AG09319 (cell line): ENCODE measurements around the gene ATP6V1G3.

Experiments used
- DNase-seq: peaks from one replicate; pipeline ENCODE4 v3.0.0-alpha.2; 2010; ENCODE audit warnings: low read depth; ENCODE audit errors: extremely low read depth
- TF ChIP-seq, protein P1 (sequence below): IDR thresholded peaks from 2 replicates; pipeline ENCODE4 v1.5.1; 2011; ENCODE audit warnings: low read depth, mild to moderate bottlenecking, inconsistent platforms, low read length, moderate library complexity

ATP6V1G3 gene

DNA sequence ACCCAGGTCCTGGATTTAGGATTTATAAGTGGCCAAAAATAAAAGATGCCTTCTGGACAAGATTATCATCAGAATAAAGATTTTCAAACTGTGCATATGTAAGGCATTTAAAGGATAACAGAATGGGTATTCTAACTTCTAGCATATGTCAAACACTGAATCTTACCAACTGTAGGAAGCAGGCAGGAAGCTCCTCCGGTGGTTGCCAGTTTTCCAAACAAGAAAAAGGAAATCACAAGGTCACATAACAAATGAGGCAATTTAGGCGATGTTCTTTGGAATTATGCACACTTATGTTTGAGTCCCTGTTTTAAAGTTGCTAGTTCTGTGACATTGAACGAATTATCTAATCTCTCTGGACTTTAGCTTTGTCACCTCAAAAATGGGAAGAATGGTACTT lies 48.9 kb downstream of the ATP6V1G3 start:
- no peak for DNase-seq
- TF ChIP-seq, protein P1, sequence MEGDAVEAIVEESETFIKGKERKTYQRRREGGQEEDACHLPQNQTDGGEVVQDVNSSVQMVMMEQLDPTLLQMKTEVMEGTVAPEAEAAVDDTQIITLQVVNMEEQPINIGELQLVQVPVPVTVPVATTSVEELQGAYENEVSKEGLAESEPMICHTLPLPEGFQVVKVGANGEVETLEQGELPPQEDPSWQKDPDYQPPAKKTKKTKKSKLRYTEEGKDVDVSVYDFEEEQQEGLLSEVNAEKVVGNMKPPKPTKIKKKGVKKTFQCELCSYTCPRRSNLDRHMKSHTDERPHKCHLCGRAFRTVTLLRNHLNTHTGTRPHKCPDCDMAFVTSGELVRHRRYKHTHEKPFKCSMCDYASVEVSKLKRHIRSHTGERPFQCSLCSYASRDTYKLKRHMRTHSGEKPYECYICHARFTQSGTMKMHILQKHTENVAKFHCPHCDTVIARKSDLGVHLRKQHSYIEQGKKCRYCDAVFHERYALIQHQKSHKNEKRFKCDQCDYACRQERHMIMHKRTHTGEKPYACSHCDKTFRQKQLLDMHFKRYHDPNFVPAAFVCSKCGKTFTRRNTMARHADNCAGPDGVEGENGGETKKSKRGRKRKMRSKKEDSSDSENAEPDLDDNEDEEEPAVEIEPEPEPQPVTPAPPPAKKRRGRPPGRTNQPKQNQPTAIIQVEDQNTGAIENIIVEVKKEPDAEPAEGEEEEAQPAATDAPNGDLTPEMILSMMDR: no peak

GRCh38 chr1:198491028-198491427 lies 49.5 kb downstream of the ATP6V1G3 start:
- no peak for DNase-seq
- TF ChIP-seq, protein P1: no peak

DNA sequence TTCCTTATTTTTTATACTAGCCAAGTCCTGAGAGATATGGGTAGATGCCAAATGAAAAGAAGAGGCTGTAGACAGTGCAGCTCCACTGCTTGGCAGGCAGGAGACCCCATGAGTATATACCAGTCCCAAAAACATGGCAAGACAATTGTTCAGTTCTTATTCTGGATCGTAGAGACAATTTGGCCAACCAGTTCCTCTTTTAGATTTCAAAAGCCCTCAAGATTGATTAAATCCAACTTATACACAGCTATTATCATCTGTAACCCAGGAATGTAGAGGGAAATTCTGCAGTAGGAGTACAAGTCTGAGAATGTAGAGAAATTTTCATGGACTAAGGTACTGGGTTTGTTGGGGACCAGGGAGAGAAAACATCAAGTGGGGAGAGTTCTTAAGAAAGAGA lies 50.3 kb downstream of the ATP6V1G3 start:
- TF ChIP-seq, protein P1: no peak
- DNase-seq: no peak

DNA sequence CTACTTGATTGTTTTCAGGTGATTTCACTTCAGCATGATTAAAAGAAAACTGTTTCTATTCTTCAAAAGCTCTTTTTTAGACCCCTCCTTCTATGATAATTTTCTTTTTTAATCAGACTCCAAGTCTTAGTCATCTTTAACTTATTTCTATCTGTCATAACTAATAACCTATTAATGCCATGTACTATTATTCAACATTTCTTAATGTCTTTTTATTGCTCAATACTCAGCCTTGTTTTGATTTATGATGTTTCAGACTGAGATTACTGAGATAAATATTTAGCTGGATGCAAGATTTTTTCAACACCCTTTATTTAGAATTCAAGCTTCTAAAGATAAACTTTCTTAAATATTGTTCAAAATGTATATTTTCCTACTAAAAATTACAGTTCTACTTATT lies 53.6 kb downstream of the ATP6V1G3 start:
- TF ChIP-seq, protein P1: no peak
- DNase-seq: no peak

DNA sequence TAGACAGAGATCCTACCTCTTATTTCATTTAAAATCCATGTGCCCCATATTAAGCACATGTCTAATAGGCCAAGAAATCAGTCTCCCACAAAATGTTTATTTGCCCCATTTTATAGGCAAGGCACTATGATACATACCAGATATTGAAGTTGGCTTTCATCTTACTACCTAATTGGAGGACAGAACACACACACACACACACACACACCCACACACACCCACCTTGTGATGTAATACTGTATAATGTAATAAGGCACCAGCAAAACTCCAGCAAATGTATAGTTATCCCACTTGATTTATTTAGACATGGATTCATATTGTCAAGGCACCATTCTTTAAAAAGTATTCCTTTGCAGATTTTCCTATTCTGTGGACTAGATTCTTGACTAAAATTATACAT lies 56.8 kb downstream of the ATP6V1G3 start:
- TF ChIP-seq, protein P1: no peak
- DNase-seq: no peak

DNA sequence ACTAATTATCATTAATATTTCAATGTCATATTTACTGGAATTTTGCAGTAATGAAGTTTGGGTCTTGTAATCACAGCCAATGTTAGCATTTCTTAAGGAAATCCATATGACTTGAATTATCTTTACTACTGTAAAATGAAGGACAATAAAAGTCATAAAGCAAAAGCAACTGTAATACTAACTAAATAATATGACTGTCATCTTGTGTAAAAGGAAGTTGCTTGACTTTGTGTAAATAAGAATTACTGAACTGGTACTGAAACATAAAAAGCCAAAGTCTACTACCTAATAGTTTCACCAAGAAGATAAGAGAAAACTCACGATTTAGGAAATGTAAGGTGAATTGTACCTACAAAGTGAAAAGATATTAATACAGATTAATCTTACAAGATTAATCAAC lies 57.5 kb downstream of the ATP6V1G3 start:
- DNase-seq: no peak
- TF ChIP-seq, protein P1: no peak

DNA sequence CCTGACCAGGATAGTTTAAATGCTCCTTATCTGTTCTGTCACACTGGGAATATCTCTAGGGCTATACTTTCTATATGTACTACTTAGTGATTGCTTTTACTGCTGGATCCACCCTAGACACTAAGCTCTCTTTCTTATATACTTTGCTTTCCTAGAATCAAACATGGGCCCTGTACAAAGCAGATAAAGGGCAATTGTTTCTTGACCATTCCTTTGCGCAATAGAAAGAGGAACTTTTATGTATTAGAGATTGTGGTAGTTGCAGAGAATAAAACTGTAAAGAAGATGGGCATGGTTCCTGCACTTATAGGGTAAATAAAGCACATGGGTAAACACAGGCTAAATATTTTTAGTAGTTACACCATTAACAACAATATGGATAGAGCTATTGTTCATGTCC lies 58.8 kb downstream of the ATP6V1G3 start:
- DNase-seq: no peak
- TF ChIP-seq, protein P1: no peak
